Left lung (tissue), 10 donors: Measurements from ENCODE around the gene MAPRE3. TPM values are rescaled to one million over a fixed set of nuclear protein-coding genes. Genes with fewer than 3 reads are reported as not detected.

Source experiments
- ATAC-seq: fragments of 200-7000 bp; cut with Tn5 transposase; one replicate; pipeline ENCODE4 v1.9.1; 2020; ENCODE audit warnings: moderate library complexity
- DNase-seq, 4 donors: peaks; one replicate each; pipeline ENCODE4 v3.0.0-alpha.2; 2013 to 2020
- H3K27ac ChIP-seq, 2 donors: fragments of 200-600 bp; sonication (generic) in 1 of 2; one replicate each; pipeline versions ENCODE4 v1.5.0 to v1.8.0; 2020 to 2021
- H3K27me3 ChIP-seq, 2 donors: fragments of 200-600 bp; sonication (generic) in 1 of 2; one replicate each; pipeline versions ENCODE4 v1.5.0 to v1.8.0; 2020 to 2021
- H3K36me3 ChIP-seq, 2 donors: fragments of 200-600 bp; sonication (generic) in 1 of 2; one replicate each; pipeline versions ENCODE4 v1.5.0 to v1.8.0; 2020 to 2021
- H3K4me1 ChIP-seq, 2 donors: fragments of 200-600 bp; one replicate each; pipeline ENCODE4 v1.8.0; 2021
- H3K4me3 ChIP-seq, 2 donors: fragments of 200-600 bp; sonication (generic) in 1 of 2; one replicate each; pipeline versions ENCODE4 v1.5.0 to v1.8.0; 2020 to 2021; ENCODE audit warnings: mild to moderate bottlenecking in 1 of 2
- H3K9me3 ChIP-seq, 2 donors: fragments of 200-600 bp; sonication (generic) in 1 of 2; one replicate each; pipeline versions ENCODE4 v1.5.0 to v1.8.0; 2020 to 2021
- CTCF ChIP-seq, 2 donors: fragments of 200-600 bp; sonication (generic) in 1 of 2; IDR thresholded peaks; one replicate each; pipeline versions ENCODE4 v1.5.0 to v1.8.0; 2021; ENCODE audit warnings: antibody characterized with exemption in 2 of 2
- intact Hi-C, 2 donors: fragments of 100-400 bp; cut with DNase I; formaldehyde crosslinking; loops; one replicate each; pipeline versions ENCODE4 v1.11.2 to v1.14.2; 2022
- polyA plus RNA-seq, 6 donors: library from polyadenylated mRNA; unstranded; fragments of 120-200 nt; gene quantifications; one replicate each; pipeline ENCODE4 v1.2.1, GENCODE V29; 2013; ENCODE audit not compliant: insufficient read length in 6 of 6
- total RNA-seq, 2 donors: library from RNA; stranded (reverse); fragmentation: NEBNext Ultra II Directional; extraction: Animal tissue kit (Norgen Biotek cat#: 25700); gene quantifications; one replicate each; pipeline ENCODE4 v1.2.1, GENCODE V29; 2021
- donor health status: DM: no; HTN: yes; CAD: no.
- donor health status: DM: no; HTN: no; CAD: no.

The MAPRE3 gene
- total and polyA plus RNA-seq, 8 donors: 7.1 to 23.5 (median 9.9) TPM

- H3K4me1 ChIP-seq: peaks cover 6 to 18% of the 10 kb centered on the region in 2 donors
- H3K27ac ChIP-seq: no peak overlapping the region
- intact Hi-C loops: no loop called here
- ATAC-seq (no peak), DNase-seq (no peak)
- H3K36me3 ChIP-seq: peaks cover 0 to 38% of the 10 kb centered on the region in 2 donors
- no peak for TF ChIP-seq CTCF (IDR thresholded peaks at IDR 0.05)
- no peaks in the 10 kb centered on the region for H3K9me3 ChIP-seq
- no peaks in the 10 kb centered on the region for H3K27me3 ChIP-seq
- no peak overlapping the region for H3K4me3 ChIP-seq
Measured at GRCh38 chr2:27053776-27054175, 83.3 kb downstream of the MAPRE3 start.

GRCh38 chr2:27054721-27055120 is 84.3 kb downstream of the MAPRE3 start:
- intact Hi-C loops: no loop called here
- H3K27ac ChIP-seq: no peak overlapping the region
- peaks cover 1 to 13% of the 10 kb centered on the region in 2 donors for H3K4me1 ChIP-seq
- peaks cover 0 to 47% of the 10 kb centered on the region in 2 donors for H3K36me3 ChIP-seq
- no peak overlapping the region for H3K4me3 ChIP-seq
- no peak for TF ChIP-seq CTCF (IDR thresholded peaks at IDR 0.05)
- no peaks in the 10 kb centered on the region for H3K27me3 ChIP-seq
- DNase-seq (no peak), ATAC-seq (no peak)
- no peaks in the 10 kb centered on the region for H3K9me3 ChIP-seq

- TF ChIP-seq CTCF (IDR thresholded peaks at IDR 0.05): no peak
- Histone ChIP-seq H3K27ac (no peak overlapping the region), H3K4me3 (no peak overlapping the region), H3K27me3 (no peaks in the 10 kb centered on the region), H3K36me3 (peaks cover 0 to 54% of the 10 kb centered on the region in 2 donors), H3K4me1 (peaks cover 0 to 6% of the 10 kb centered on the region in 2 donors), H3K9me3 (no peaks in the 10 kb centered on the region)
- DNase-seq: no peak
- intact Hi-C loops: no loop called here
- no peak for ATAC-seq
Measured at GRCh38 chr2:27057184-27057583, 86.7 kb downstream of the MAPRE3 start.

- ATAC-seq: no peak
- Histone ChIP-seq H3K4me3 (no peak overlapping the region), H3K27me3 (no peaks in the 10 kb centered on the region), H3K27ac (no peak overlapping the region), H3K36me3 (peaks cover 0 to 54% of the 10 kb centered on the region in 2 donors), H3K9me3 (no peaks in the 10 kb centered on the region), H3K4me1 (peaks cover 0 to 6% of the 10 kb centered on the region in 2 donors)
- intact Hi-C loops: no loop called here
- DNase-seq: no peak
- no peak for TF ChIP-seq CTCF (IDR thresholded peaks at IDR 0.05)
Measured at GRCh38 chr2:27058210-27058609, 87.8 kb downstream of the MAPRE3 start.

GRCh38 chr2:27059141-27059820 is 88.8 kb downstream of the MAPRE3 start:
- DNase-seq: no peak
- H3K4me1 ChIP-seq: peaks cover 0 to 6% of the 10 kb centered on the region in 2 donors
- intact Hi-C loops: no loop called here
- no peaks in the 10 kb centered on the region for H3K9me3 ChIP-seq
- no peak overlapping the region for H3K27ac ChIP-seq
- H3K27me3 ChIP-seq: no peaks in the 10 kb centered on the region
- no peak for TF ChIP-seq CTCF (IDR thresholded peaks at IDR 0.05)
- no peak overlapping the region for H3K4me3 ChIP-seq
- no peak for ATAC-seq
- peaks cover 0 to 54% of the 10 kb centered on the region in 2 donors for H3K36me3 ChIP-seq
